Thymus (tissue), 11 donors: ENCODE data around the gene TSHZ1. TPM values are rescaled to one million over a fixed set of nuclear protein-coding genes. Genes with fewer than 3 reads are reported as not detected.
"Not testable (repeated sequence)": the region's sequence is repeated elsewhere in the genome, so short reads cannot be mapped to it uniquely, and the experiment has no call there.

ENCODE experiments used
- DNase-seq, 9 donors: peaks; one replicate each; pipeline ENCODE4 v3.0.0-alpha.2; 2013; ENCODE audit warnings: low spot score in 9 of 9, low read depth in 6 of 9, missing footprints in 1 of 9
- H3K27ac ChIP-seq, 2 donors: one replicate each; pipeline ENCODE4 v1.5.1; 2013; ENCODE audit warnings: control low read depth in 1 of 2, low read depth in 1 of 2, low read length in 1 of 2, mild to moderate bottlenecking in 1 of 2, moderate library complexity in 1 of 2
- H3K27me3 ChIP-seq, 2 donors: one replicate each; pipeline ENCODE4 v1.5.1; 2013; ENCODE audit warnings: low read length in 1 of 2; ENCODE audit not compliant: control insufficient read depth in 2 of 2, insufficient read depth in 1 of 2
- H3K36me3 ChIP-seq, 2 donors: one replicate each; pipeline ENCODE4 v1.5.1; 2013; ENCODE audit warnings: low read length in 1 of 2, mild to moderate bottlenecking in 1 of 2, moderate library complexity in 1 of 2; ENCODE audit not compliant: control insufficient read depth in 2 of 2, insufficient read depth in 2 of 2
- H3K4me1 ChIP-seq, 2 donors: one replicate each; pipeline ENCODE4 v1.5.1; 2013; ENCODE audit warnings: low read length in 2 of 2; ENCODE audit not compliant: control insufficient read depth in 2 of 2, insufficient read depth in 2 of 2
- H3K4me3 ChIP-seq, 2 donors: one replicate each; pipeline ENCODE4 v1.5.1; 2013; ENCODE audit warnings: low read length in 2 of 2, control low read depth in 1 of 2, mild to moderate bottlenecking in 1 of 2
- H3K9me3 ChIP-seq, 2 donors: one replicate each; pipeline ENCODE4 v1.5.1; 2013; ENCODE audit warnings: low read length in 1 of 2, mild to moderate bottlenecking in 1 of 2; ENCODE audit not compliant: control insufficient read depth in 2 of 2, insufficient read depth in 1 of 2
- WGBS: extraction: QIAGEN DNeasy Blood & Tissue Kit; methylation state at CpG from one replicate; pipeline ENCODE4 v1.1.7; 2013; 5-methylcytosine and 5-hydroxymethylcytosine counted together
- polyA plus RNA-seq: library from polyadenylated mRNA; stranded (reverse); fragments of 200-250 nt; gene quantifications from one replicate; pipeline ENCODE4 v1.2.3, GENCODE V29; 2013
- total RNA-seq: library from RNA; stranded (reverse); fragments of 120-200 nt; gene quantifications from one replicate; pipeline ENCODE4 v1.2.4, GENCODE V29; 2013
- donor health status: healthy.

The TSHZ1 gene
- total and polyA plus RNA-seq, 2 donors, result 7.4 to 10.2 TPM

DNA sequence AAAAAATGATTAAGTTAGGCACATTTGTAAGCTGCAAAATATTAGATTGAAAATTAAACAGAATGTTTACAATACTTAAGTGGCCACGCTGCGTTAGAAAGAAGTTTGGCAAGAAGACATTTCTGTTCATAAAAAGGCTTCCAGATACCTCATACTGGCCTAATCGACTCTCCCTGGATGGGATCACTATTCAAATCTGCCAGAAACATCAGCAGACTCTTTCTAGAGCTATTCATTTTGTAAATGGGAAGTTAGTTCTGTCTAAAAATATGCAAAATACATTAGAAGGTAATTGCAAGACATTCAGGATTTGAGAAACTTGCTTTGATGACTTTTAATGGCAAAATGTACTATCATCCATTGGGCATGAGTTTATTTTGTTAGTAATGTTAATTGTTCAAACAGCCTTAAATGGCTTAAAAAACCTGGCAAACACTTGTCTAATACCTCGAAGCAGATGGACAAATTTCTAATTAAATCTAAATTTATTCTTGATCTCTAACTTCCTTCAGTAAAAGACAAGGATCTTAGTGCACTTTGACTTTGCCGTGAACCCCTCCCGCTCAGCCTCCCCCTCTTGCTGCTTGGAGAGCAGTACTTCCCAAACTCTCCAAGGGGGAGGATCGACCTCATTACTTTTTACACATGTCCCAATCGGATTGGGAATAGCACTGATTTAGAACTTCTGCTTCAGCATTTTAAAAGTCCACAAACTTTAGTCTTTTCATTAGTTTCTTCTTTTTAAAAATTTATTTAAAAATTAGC lies 113.4 kb downstream of the TSHZ1 start:
- no peaks in the 10 kb centered on the region for H3K4me1 ChIP-seq
- no peak overlapping the region for H3K4me3 ChIP-seq
- no peaks in the 10 kb centered on the region for H3K27me3 ChIP-seq
- H3K36me3 ChIP-seq, result no peaks in the 10 kb centered on the region
- DNase-seq, result no peak
- H3K9me3 ChIP-seq, result no peaks in the 10 kb centered on the region
- 95% methylated on average over 8 of the region's 8 CpGs for WGBS
- no peak overlapping the region for H3K27ac ChIP-seq

DNA sequence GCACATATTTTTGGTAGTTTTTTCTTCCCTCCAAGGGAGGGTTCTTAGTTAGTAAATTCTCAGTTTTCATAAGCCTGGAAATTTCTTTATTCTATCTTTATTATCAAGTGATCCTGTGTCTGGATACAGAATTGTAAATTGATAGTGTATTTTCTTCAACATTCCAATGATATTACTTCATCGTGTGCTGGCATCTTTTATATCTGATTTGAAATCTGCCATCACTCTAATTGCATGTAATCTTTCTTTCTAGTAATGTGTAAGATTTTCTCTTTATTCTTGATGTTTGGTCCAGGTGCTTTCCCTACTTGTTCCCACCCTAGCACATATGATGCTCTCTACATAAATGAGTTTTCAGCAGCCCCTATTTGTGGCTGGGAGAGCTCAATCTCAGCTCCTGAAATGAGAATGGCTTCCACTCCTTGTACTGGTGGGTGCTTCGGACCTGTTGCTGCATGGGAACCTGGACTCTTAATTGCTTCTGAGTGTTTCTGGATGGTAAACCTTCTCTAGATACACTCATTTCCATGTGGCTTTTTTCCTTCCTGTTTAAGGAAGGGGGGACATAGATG lies 114.2 kb downstream of the TSHZ1 start:
- no peaks in the 10 kb centered on the region for H3K36me3 ChIP-seq
- H3K27ac ChIP-seq, result no peak overlapping the region
- no peaks in the 10 kb centered on the region for H3K27me3 ChIP-seq
- no peaks in the 10 kb centered on the region for H3K9me3 ChIP-seq
- no peak for DNase-seq
- no peak overlapping the region for H3K4me3 ChIP-seq
- WGBS, result 95% methylated on average over 2 of the region's 2 CpGs
- no peaks in the 10 kb centered on the region for H3K4me1 ChIP-seq

DNA sequence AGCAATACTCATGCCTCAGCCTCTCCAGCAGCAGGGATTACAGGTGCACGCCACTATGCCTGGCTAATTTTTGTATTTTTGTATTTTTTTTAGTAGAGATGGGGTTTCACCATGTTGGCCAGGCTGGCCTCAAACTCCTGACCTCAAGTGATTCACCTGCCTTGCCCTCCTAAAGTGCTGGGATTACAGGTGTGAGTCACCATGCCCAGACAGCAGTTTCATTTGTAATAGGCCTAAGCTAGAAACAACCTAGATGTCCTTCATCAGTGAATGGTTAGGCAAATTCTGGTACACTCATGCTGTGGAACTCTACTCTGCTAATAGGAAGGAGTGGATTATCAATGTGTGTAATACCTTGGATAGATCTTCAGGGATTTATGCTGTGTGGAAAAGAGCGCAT lies 119.2 kb downstream of the TSHZ1 start:
- H3K36me3 ChIP-seq, H3K4me3 ChIP-seq, H3K27me3 ChIP-seq, H3K4me1 ChIP-seq, H3K27ac ChIP-seq, H3K9me3 ChIP-seq, DNase-seq: not testable (repeated sequence)
- 98% methylated on average over 2 of the region's 2 CpGs for WGBS

DNA sequence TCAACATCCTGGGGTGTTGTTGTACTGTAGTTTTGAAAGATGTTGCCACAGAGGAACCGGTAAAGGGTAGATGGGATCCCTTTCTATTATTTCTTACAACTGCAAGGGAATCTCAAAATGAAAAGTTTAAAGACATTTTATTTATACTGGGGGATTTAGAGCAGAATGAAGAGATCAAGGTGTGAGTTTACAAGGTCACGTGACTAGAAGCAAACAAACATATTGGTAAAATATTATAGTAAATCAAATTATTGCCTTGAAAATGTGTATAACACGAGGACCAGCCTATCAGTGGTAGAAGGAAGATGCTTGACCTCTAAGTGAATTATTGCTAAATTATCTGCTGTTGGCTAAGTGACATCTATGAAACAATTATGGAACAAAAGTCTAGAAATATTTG lies 119.7 kb downstream of the TSHZ1 start:
- Histone ChIP-seq H3K4me1 (no peaks in the 10 kb centered on the region), H3K9me3 (no peaks in the 10 kb centered on the region), H3K4me3 (no peak overlapping the region), H3K27me3 (no peaks in the 10 kb centered on the region), H3K36me3 (no peaks in the 10 kb centered on the region), H3K27ac (no peak overlapping the region)
- WGBS, result 93% methylated on average over 3 of the region's 3 CpGs
- no peak for DNase-seq

DNA sequence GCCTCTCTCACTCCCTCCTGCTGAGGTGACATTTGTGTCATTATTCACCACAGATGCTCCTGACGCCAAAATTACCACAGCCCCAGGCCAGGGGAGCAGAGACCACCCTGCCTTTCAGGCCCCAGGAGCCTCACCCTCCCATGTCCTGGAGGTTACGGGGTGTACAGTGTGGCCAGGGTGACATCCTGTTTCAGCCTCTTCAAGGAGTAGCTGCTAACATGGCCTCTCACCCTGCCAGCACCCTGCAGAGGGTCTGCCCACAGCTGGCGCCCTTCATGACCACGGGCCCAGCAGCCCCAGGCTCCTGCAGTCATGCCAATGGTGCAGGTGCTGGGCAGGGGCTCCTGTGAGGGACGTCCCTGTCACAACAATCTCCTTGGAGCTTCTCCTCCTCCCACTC lies 124.3 kb downstream of the TSHZ1 start:
- no peak overlapping the region for H3K27ac ChIP-seq
- H3K4me1 ChIP-seq, result no peaks in the 10 kb centered on the region
- 71% methylated on average over 5 of the region's 5 CpGs for WGBS
- no peak overlapping the region for H3K4me3 ChIP-seq
- no peaks in the 10 kb centered on the region for H3K27me3 ChIP-seq
- no peaks in the 10 kb centered on the region for H3K36me3 ChIP-seq
- DNase-seq, result no peak
- no peaks in the 10 kb centered on the region for H3K9me3 ChIP-seq

DNA sequence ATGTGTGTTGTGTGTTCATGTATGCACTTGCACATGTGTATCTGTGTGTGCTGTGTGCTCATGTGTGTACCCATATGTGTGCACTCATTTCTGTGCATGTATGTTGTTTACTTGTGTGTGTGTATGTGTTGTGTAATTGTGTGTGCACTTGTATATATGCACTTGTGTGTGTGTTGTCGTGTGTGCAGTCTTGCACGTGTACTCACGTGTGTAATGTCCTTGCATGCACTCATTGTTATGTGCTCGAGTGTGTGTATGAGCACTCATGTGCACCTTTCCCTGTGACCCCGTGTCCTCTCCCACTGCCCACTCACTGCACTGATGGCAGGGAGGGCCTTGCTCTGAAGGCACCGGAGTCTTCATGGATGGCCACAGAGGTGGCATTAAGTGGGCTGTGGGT lies 124.9 kb downstream of the TSHZ1 start:
- Histone ChIP-seq H3K27ac (no peak overlapping the region), H3K27me3 (no peaks in the 10 kb centered on the region), H3K4me1 (no peaks in the 10 kb centered on the region), H3K36me3 (no peaks in the 10 kb centered on the region), H3K9me3 (no peaks in the 10 kb centered on the region), H3K4me3 (no peak overlapping the region)
- no peak for DNase-seq
- 97% methylated on average over 6 of the region's 6 CpGs for WGBS

DNA sequence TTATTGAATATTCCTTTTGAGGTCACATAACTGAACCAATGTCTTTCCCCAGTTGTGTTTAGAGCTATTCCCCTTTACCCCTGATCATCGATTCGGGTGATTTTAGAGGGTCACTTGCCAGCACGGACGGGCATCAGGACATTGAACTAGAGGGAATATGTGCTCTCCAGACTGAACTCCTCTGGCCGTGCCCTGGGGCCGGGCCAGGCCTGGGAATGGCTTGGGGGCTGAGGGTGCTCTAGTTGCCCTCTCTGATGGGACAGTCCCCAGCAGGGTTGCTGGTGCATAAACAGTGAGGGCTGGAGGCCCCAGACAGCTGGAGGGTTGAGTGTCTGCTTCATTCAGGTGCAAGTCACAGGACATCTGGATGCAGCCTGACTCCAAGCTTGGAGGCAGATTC lies 126.2 kb downstream of the TSHZ1 start:
- Histone ChIP-seq H3K36me3 (no peaks in the 10 kb centered on the region), H3K4me3 (no peak overlapping the region), H3K4me1 (no peaks in the 10 kb centered on the region), H3K27ac (no peak overlapping the region), H3K9me3 (no peaks in the 10 kb centered on the region), H3K27me3 (no peaks in the 10 kb centered on the region)
- WGBS, result 98% methylated on average over 6 of the region's 6 CpGs
- no peak for DNase-seq

DNA sequence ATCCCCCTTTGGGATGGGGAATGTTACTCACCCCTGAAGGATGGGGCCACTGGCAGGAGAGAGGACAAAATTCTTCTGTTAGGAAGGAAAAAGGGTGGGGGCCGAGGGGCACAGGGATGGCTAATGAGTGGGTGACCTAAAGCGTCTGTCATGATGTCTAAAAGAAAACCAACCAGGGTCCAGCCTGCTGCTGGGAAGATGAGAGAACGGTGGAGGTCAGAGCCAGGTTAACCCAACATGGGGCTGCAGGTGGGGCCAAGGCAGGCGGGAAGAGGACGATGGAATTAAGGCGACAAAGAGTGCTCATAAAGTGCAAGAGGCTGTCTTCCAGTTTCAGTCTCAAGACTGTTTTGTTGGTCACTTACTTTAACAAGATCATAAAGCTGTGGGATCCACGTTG lies 126.8 kb downstream of the TSHZ1 start:
- no peaks in the 10 kb centered on the region for H3K9me3 ChIP-seq
- no peaks in the 10 kb centered on the region for H3K36me3 ChIP-seq
- 94% methylated on average over 7 of the region's 7 CpGs for WGBS
- DNase-seq, result no peak
- no peaks in the 10 kb centered on the region for H3K27me3 ChIP-seq
- no peak overlapping the region for H3K27ac ChIP-seq
- H3K4me1 ChIP-seq, result no peaks in the 10 kb centered on the region
- H3K4me3 ChIP-seq, result no peak overlapping the region

DNA sequence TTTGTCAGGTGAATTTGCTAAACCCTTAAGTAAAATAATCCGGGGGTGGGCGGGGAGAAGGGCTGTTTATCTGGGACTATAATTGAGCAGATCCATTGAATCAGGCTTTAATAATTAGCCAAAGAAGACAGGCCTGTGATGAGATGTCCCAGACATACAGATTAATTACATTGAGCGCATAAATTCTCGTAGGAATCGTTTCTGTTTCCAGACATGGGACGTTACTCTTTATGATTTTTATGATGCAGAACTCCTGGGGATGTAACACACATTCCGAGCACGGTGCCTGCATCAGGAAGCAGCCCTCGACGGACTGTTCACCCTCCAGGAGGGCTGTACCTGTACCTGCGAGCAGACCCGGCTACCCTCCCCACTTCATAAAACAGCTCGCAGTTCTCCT lies 128.0 kb downstream of the TSHZ1 start:
- 92% methylated on average over 13 of the region's 13 CpGs for WGBS
- Histone ChIP-seq H3K4me3 (no peak overlapping the region), H3K36me3 (no peaks in the 10 kb centered on the region), H3K27ac (no peak overlapping the region), H3K9me3 (no peaks in the 10 kb centered on the region), H3K27me3 (no peaks in the 10 kb centered on the region), H3K4me1 (no peaks in the 10 kb centered on the region)
- no peak for DNase-seq
